ENCODE results near the gene GSG1L2. TPM values are rescaled to one million over a fixed set of nuclear protein-coding genes. Genes with fewer than 3 reads are reported as not detected.

GSG1L2 gene
- total RNA-seq, 2 experiments from 2014 or later: not detected

DNA sequence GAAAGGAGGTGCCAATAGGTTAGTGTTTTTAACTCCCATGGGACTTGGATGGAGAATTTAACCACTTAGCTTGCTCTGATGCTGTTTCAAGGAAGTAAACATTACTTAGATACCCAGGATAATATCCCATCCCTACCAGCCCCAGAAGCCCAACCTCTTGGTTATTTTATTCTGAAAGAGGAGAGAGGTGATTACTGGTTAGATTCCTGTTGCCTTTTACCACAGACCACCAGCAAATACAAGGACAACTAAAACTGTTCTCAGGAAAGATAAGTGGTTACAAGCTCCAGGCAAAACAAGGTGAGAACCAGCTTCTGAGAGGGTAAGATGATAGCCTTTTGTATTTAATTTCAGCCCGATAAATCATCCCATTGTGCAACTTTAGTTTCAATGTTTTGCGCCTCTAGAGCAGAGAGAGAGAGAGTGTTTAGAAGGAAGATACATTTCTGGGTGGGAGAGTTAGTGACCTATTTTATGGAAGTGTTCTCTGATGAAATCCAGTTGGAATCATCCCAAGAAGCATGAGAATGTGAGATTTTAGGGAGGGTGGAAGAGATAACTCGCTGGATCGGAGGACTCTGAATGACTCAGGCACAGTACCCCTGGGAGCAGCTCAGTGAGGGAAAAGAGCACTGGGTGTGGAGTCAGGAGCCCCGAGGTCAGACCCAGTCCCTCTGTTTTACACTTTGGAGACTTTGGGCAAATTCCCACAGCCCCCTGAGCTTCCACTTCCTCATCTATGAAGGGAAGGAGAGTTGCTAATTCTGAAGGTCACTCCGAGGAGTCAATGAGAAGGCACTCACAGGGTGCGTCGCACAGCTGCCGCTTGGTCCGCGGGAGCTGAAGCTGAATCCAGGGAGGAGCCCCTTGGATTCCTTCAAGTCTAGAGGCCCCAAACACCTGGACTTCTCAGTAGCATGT lies 15.9 kb upstream of the GSG1L2 start:
- Histone ChIP-seq H3K4me3 (ENCODE audit: low read length) (no peak overlapping the region), H3K27me3 (ENCODE audit: control insufficient read depth in 1 of 2, insufficient read depth in 2 of 2, low read length in 2 of 2) (peaks cover 0 to 2% of the 10 kb centered on the region in 2 experiments), H3K36me3 (ENCODE audit: insufficient read depth, low read length) (no peaks in the 10 kb centered on the region), H3K4me1 (ENCODE audit: insufficient read depth, low read length) (no peaks in the 10 kb centered on the region), H3K27ac (ENCODE audit: low read depth in 1 of 2, low read length in 2 of 2) (no peak overlapping the region), H3K9me3 (ENCODE audit: control insufficient read depth in 1 of 2, insufficient read depth in 1 of 2, low read length in 2 of 2) (peaks cover 0 to 3% of the 10 kb centered on the region in 2 experiments)
- DNase-seq: no peak
- TF ChIP-seq, protein P1, sequence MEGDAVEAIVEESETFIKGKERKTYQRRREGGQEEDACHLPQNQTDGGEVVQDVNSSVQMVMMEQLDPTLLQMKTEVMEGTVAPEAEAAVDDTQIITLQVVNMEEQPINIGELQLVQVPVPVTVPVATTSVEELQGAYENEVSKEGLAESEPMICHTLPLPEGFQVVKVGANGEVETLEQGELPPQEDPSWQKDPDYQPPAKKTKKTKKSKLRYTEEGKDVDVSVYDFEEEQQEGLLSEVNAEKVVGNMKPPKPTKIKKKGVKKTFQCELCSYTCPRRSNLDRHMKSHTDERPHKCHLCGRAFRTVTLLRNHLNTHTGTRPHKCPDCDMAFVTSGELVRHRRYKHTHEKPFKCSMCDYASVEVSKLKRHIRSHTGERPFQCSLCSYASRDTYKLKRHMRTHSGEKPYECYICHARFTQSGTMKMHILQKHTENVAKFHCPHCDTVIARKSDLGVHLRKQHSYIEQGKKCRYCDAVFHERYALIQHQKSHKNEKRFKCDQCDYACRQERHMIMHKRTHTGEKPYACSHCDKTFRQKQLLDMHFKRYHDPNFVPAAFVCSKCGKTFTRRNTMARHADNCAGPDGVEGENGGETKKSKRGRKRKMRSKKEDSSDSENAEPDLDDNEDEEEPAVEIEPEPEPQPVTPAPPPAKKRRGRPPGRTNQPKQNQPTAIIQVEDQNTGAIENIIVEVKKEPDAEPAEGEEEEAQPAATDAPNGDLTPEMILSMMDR (IDR thresholded peaks at IDR 0.05): no peak
- ATAC-seq (ENCODE audit: poor library complexity): no peak
- Mint-ChIP-seq H3K36me3 (ENCODE audit: low read depth) (no peaks in the 10 kb centered on the region), H3K9me3 (no peaks in the 10 kb centered on the region), H3K4me3 (no peak overlapping the region), H3K27ac (no peak overlapping the region), H3K4me1 (ENCODE audit: low read depth) (no peaks in the 10 kb centered on the region), H3K27me3 (peaks cover 32% of the 10 kb centered on the region)
- intact Hi-C loops (cut with DNase I, micrococcal nuclease): no loop called here
- POLR2A ChIA-PET: no interaction called here
- CTCF ChIA-PET: no interaction called here

GRCh38 chr17:9833922-9834321 lies 12.0 kb upstream of the GSG1L2 start:
- intact Hi-C loops (cut with DNase I, micrococcal nuclease): no loop called here
- DNase-seq (no peak), ATAC-seq (ENCODE audit: poor library complexity) (no peak)
- no peaks in the 10 kb centered on the region for H3K36me3 Mint-ChIP-seq (ENCODE audit: low read depth)
- no peak overlapping the region for H3K4me3 Mint-ChIP-seq
- Histone ChIP-seq H3K4me3 (ENCODE audit: low read length) (no peak overlapping the region), H3K27ac (ENCODE audit: low read depth in 1 of 2, low read length in 2 of 2) (no peak overlapping the region), H3K4me1 (ENCODE audit: insufficient read depth, low read length) (no peaks in the 10 kb centered on the region), H3K9me3 (ENCODE audit: control insufficient read depth in 1 of 2, insufficient read depth in 1 of 2, low read length in 2 of 2) (peaks cover 0 to 3% of the 10 kb centered on the region in 2 experiments), H3K36me3 (ENCODE audit: insufficient read depth, low read length) (no peaks in the 10 kb centered on the region), H3K27me3 (ENCODE audit: control insufficient read depth in 1 of 2, insufficient read depth in 2 of 2, low read length in 2 of 2) (peaks cover 2 to 7% of the 10 kb centered on the region in 2 experiments)
- H3K4me1 Mint-ChIP-seq (ENCODE audit: low read depth): no peaks in the 10 kb centered on the region
- no peaks in the 10 kb centered on the region for H3K9me3 Mint-ChIP-seq
- peaks cover 21% of the 10 kb centered on the region for H3K27me3 Mint-ChIP-seq
- no peak overlapping the region for H3K27ac Mint-ChIP-seq
- TF ChIP-seq, protein P1 (IDR thresholded peaks at IDR 0.05): no peak
- CTCF ChIA-PET: no interaction called here
- POLR2A ChIA-PET: no interaction called here

DNA sequence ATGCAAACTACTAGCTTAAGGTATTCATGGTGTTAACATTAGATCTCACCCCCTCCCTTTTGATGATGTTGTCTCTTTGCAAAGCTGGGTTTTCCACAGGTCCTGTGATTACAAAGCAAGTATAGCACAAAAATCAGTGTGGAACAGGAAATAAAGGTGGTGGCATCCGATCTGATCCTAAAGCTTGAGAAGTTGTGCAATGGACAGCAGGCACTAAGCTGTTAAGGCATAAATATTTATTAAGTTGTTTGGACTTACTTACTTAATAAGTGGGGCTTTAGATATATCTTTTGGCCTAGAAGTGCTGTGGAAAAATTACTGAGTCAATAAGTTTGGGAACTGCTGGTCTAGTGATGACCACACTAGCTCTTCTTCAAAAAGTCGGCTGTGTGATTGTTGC lies 8.8 kb upstream of the GSG1L2 start:
- CTCF ChIA-PET: no interaction called here
- no peak overlapping the region for H3K4me3 Mint-ChIP-seq
- intact Hi-C loops (cut with DNase I, micrococcal nuclease): no loop called here

More for the DNA sequence above, 8.8 kb upstream of the GSG1L2 start:
- Mint-ChIP-seq H3K4me1 (ENCODE audit: low read depth) (no peaks in the 10 kb centered on the region), H3K27ac (no peak overlapping the region), H3K36me3 (ENCODE audit: low read depth) (no peaks in the 10 kb centered on the region), H3K9me3 (no peaks in the 10 kb centered on the region), H3K27me3 (peaks cover 7% of the 10 kb centered on the region)
- TF ChIP-seq, protein P1 (IDR thresholded peaks at IDR 0.05): no peak
- Histone ChIP-seq H3K27me3 (ENCODE audit: control insufficient read depth in 1 of 2, insufficient read depth in 2 of 2, low read length in 2 of 2) (peaks cover 0 to 7% of the 10 kb centered on the region in 2 experiments), H3K4me3 (ENCODE audit: low read length) (no peak overlapping the region), H3K36me3 (ENCODE audit: insufficient read depth, low read length) (no peaks in the 10 kb centered on the region), H3K27ac (ENCODE audit: low read depth in 1 of 2, low read length in 2 of 2) (no peak overlapping the region), H3K9me3 (ENCODE audit: control insufficient read depth in 1 of 2, insufficient read depth in 1 of 2, low read length in 2 of 2) (no peaks in the 10 kb centered on the region), H3K4me1 (ENCODE audit: insufficient read depth, low read length) (no peaks in the 10 kb centered on the region)
- DNase-seq (no peak), ATAC-seq (ENCODE audit: poor library complexity) (no peak)
- POLR2A ChIA-PET: no interaction called here

All from CD4-positive, alpha-beta T cell (primary cell).